CD4-positive, alpha-beta T cell treated with Interleukin-1 beta for 1 hour (primary cell): ENCODE measurements around the gene KHDC4.

ENCODE experiments used
- DNase-seq, 2 donors: peaks; one replicate each; pipeline ENCODE4 v3.0.0-alpha.2; 2020 to 2022

Gene KHDC4

DNA sequence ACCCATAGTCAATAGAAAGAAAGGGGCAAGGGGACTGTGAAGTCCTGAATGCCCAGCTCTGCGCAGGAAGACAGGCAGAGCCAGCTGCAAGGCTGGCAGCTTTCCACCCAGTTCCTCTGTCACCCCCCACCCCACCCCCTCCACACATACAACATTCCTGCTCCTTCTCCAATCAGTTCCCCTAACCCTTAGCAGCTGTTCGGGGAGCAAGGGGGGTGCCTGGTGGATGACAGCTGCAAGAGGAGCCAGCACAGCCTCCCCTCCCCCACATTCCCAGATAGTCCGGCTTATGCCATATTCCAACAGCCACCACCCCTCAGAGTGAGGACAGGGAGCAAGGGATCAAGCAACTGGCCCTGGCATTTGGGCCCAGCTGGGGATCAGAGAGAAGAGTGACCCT is 34.5 kb upstream of the KHDC4 start:
- DNase-seq, result no peak

DNA sequence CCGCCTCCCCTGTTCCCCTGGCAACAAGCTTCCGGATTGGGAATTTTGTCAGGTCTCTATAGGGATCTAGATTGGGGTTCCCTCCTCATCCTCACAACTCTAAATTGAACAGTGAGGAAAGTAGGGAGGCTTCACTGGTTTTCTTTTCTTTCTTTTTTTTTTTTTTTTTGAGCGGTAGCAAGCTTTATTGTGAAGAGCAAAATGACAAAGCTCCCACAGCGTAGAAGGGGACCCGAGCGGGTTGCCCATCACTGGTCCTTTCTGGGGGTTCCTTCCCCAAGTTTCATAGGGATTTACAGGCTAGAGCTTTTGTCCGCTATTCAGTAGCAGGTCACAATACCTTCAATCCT is 33.8 kb upstream of the KHDC4 start:
- no peak for DNase-seq

DNA sequence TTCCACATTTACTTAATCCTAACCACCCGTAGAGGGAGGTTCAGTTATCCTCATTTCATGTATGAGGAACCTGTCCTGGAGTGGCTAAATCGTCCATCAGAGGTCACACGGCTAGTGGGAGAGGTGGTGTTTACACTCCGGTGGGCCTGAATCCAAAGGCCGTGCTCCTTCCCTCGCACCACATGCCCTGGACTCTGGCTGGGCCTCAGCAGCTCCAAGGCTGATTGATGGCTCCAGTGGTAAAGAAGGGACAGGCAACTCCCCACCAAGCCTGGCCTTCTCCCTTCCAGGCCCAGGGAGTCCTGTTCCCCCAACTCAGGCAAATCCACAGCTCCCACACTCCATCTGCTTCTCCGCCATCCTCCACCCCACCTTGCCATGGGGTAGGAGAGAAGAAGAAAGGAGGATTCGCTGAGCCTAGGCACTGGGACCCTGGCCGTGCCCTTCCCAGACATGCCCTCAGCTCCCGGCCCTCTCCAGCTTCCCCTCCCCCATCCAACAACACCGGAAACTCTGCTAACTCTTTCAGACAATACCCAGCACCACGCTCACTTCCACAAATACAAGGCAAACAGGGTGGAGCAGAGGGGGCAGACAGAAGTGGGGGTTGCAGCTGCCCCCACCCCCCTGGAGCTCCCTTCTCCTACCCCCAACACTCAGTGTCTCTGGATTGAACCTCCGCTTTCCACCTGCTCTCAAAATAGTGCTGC is 33.3 kb upstream of the KHDC4 start:
- DNase-seq, result no peak

DNA sequence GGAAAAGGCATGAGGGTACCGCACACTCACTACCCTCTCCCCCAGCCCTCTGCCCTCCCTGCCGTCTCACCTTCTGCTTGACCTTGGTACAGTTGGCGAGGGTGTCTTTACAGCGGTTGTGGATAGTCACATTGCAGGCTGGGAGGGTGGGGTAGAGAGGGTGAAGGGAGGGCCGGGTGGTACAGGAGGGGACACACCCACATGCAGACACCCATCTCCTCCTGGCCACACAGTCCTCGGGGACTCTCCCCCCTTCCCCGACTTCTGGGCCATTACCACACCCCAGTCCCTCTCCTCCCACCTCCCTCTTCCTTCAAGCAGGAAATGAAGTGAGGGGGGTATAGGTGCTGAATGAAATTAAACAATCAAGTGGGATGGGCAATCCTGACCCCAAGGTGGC is 32.5 kb upstream of the KHDC4 start:
- no peak for DNase-seq

DNA sequence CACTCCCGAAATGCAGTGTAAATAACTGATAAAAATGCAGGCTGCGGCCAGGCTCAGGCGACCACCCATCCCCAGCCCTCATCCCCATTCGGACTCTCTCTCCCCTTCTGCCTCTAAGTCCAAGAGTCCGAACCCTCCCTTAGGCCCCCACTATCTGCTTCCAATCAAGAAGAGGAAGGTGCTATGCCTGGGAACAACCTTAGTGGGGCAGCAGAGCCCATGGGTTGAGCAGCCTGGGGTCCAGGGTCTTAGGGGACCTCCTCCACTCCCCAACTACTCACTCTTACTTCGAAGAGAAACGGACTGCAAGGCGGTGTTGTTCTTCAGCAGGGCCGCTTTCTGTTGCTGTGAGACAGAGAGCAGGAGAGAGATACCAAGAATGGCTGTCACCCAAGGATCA is 31.9 kb upstream of the KHDC4 start:
- no peak for DNase-seq

DNA sequence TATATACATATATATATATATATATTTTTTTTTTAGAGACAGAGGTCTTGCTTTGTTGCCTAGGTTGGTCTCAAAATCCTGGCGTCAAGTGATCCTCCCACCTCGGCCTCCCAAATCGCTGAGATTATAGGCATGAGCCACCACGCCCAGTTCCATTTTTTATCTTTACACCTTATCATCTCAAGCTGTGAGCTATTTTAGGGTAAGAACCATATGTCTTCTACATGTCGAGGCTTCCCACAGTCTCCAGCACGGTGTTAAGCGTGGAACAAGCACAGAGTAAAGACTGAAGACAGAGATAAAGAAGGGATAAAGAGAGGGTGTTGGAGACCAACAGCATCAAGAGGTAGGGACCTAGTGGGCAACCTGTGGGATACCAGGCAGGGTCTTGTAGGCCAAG is 30.0 kb upstream of the KHDC4 start:
- no peak for DNase-seq

DNA sequence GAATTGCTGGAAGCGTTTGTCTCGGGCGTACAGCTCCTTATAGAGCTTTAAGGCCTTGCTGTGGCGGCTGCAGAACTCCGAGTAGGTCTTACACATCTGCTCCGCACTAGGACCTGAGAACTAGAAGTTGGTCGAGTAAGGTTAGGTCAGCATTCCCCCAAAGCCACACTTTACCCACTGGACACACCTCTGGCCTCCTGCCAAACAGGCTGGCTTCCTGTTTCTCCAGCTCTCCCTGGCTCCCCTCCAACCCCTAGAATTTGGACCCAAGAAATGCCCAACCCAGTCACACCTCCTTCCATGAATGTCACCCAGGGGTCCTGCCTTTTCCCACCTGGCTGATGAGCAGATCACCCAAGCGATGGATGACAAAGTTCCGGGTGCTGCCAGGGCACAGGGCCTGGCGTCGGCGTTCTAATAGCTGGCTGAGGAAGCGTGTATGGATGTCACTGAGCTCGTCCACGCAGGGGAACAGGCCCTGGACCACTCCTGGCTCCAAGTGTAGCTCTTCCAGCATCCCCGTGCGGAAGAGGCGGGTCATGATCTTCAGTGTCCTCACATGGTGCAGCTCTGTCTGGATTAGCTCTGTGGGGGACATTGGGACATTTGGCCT is 28.5 kb upstream of the KHDC4 start:
- DNase-seq, result no peak

DNA sequence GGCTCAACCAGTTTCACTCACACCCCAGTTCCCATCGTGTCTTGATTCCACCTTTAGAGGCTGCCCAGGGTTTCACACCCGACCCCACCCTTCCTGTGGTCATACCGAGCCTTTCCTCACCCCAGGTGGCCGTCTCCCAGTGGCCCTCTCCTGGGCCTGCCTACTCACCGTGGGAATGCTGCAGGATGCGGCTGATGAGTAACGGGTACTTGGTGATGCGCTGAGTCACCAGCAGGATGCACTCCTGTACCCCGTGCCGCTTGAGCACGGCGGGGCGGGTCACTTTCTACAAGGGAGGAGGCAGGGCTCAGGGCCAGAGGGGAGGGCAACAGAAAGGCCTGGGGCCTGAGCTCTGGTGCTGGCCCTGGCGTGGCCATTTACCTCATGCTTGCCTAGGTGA is 27.7 kb upstream of the KHDC4 start:
- peak in 1 of 2 donors; percentile 61 for DNase-seq

DNA sequence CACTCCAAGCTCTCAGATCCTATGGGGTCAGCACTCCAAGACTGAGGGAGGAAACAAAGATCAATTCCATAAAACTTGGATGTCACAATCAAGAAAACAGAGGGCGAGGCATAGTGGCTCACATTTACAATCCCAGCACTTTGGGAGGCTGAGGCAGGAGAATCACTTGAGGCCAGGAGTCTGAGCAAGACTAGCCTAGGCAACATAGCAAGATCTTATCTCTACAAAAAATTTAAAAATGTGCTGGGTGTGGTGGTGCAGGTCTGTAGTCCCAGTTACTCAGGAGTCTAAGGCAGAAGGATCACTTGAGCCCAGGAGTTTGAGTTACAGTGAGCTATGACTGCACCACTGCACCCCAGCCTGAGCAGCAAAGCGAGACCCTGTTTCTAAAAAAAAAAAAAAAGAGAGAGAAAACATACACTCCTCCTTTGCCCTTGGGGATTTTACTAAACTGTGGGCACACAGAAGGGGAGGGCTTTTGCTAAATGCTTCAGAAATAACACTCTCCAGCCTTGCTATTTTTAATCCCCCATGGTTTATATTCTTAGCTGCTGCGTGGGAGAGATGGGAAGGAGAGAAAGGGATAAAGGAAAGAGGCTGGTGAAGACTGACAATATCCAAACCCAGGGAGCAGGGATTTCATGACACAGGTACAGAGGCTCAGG is 26.0 kb upstream of the KHDC4 start:
- DNase-seq, result no peak

DNA sequence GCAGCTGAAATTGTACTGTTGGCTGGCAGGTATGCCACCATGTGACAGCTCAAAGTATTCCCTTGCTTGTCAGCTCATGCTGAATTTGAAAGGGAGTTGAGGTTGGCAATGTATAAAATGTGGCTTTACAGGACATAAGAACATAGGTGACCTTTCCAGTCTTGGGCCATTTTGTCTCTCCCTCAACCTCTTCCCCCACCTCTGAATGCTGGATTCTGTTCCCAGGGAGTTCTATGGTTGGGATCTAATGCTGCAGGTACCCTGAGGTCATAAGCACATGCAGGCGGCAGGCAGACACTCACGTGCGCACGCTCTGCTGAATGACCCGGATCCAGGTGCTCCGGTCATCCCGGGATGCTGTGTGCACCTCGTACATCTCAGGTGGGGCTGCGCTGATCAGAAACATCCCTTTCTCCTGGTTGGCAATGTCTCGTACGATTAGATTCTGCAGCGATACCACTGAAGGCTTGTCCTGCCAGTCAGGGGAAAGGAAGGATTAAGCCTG is 23.2 kb upstream of the KHDC4 start:
- no peak for DNase-seq

DNA sequence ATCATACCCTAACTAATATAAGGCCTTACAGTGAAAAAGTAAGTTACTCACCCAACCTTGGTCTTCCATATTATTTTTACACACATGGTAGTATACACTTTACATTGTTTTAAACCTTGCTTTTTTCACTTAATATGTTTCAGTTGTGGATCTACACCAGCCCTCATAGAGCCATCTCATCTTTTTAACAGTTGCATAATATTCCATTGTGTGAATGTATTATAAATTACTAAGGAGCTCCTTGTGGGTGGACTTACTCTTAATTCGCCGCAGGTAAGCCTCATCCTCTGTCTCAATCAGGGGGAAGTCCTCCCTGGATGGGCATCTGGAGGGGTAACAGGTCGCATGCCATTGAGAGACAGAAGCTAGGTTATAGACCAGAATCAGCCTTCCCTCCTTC is 20.4 kb upstream of the KHDC4 start:
- no peak for DNase-seq

DNA sequence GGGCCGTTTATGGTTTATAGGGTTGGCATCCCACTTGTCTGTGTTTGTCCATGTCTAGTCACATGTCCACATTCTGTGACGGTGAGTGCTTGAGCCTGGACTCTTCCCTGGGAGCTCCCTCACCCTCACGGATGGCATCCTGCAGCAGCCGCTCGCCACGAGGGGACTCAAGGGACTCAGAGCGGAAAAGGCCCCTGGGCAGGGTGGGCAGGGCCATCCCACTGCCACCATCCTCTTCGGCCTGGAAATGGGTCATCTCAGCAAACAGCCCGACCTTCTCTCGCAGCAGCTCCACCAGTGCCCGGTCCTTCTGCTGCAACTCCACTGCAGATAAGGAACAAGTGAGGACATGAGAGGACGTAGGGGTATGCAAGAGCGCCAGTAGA is 18.3 kb upstream of the KHDC4 start:
- no peak for DNase-seq

DNA sequence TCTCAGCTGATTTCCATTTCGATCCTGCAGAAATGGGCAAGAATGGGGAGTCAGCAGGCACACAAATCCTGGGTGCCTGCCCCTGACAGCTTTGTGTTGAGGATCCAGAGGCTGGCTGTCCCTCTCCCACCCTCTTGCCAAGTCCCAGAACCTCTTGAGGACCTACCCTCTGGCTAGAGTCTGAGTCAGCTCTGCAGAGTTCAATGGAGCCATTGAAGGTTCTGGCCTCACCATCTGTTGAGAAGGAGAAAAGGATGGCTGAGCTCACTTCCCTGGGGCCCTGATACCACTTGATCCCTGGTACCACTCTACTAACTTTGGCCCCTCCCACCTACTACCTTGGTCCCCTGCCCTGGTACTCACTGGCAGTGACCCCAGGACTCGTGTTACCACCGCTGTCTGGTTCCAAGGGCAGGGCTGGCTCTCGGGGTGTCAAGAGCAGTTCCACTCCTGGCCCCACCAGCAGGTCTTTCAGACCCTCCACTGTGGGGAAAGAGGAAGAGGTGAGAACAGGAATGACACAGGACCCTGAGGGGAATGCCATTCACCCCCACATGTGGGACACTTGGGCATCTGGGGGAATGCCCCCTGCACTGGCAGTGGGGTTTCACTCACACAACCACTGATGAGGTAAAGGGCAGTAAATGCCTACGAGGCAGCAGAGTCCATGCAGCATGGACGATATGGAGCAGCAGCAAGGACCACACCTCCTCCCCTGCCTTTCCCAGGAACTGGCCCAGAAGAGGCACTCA is 17.7 kb upstream of the KHDC4 start:
- DNase-seq, result no peak

DNA sequence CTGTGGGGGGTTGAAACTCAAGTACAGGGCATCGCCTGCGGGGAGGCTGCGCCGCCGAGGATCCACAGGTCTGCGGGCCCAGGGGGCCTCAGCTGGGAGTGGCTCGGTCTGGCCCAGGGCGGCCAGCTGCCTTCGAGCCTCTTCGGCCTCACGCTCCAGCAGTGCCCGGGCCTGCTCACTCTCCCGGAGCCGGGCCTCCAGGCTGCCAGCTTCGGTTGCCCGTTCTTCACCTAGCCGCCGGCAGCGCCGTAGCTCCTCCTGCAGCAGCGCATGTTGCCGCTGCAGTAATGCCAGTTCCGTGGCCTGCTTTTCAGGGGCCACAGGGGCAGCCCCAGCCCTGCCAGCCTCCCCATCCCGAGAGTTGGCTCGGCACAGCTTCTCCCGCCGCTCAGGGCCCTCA is 16.6 kb upstream of the KHDC4 start:
- no peak for DNase-seq

DNA sequence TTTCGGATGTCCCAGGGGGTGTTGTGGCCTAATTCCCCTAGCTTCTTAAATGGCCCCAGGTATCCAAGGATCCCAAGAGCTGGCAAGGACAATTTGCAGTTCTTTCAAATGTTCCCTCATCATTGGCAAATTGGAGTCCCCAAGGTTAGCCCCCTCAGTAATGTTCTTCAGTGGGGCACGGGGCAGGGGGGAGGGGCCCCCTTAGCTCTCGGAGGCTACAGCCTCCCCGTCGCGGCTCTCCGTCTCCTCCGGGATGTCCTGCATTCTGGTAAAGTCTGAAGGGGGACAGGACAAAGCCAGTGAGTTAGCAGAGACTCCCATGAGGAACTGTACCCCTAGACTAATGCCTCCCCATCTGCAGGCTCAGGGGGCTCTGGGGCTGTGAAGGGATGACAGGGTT is 13.5 kb upstream of the KHDC4 start:
- DNase-seq, result no peak

DNA sequence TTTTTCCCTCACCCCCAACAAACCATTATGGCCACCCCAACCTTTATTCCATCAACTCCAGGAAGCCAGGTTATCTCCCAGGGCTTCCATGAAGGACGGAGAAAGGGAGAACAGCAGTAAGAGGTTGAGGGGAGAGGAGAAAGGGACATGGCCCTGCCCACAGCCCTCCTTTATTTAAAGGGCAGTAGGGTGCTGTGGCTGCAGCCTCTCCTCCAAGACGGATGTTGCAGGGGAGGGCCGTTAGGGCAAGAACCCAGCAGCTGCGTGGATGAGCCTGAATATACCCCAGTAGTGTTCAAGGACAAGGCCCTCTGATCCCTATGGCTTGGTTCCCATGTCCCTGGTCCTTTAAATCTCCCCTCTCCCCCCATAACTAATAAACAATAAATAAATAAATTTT is 13.1 kb upstream of the KHDC4 start:
- no peak for DNase-seq

DNA sequence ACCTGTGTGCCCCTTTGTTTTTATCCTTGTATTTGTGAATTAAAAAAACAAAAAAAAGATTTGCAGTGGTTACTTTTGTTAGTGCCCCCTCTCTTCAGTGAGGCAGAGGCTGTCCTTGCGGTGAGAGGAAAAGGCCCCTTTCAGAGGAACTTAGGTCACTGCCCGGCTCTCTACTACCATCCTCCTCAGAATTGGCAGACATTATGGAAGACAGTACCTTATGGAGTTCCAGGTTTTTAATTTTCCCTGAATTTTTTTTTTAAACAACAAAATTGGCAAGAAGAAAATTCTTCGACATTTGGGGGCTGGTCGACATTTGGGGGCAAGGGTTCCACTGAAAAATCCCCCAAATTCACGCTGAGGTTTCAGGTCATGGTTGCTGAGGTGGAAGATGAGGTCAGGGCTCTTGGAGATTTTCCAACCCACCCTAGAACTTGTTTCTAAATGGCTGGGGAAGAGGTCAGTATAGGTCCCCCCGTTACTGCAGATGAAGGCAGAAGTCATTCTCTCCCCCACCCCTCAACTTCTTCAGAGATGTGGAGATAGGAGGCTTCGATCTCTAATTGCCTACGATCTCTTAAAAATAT is 12.5 kb upstream of the KHDC4 start:
- no peak for DNase-seq

DNA sequence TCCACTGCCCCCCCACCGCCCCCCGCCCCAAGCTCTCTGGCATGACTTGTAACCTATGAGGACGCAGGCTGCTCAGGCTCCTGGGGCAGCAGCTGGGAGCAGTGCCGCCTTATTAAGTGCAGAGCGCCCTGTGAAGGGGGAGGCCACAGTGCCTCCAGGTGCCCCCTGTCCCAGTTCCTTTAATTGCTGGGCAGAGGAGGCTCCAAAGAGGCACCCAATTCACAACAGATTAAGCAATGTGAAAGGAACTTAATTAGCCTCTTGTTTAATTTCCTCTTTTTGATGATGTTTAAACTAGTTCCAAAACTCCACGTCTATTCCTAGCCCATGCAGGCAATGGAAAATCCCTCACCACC is 10.2 kb upstream of the KHDC4 start:
- DNase-seq, result no peak

DNA sequence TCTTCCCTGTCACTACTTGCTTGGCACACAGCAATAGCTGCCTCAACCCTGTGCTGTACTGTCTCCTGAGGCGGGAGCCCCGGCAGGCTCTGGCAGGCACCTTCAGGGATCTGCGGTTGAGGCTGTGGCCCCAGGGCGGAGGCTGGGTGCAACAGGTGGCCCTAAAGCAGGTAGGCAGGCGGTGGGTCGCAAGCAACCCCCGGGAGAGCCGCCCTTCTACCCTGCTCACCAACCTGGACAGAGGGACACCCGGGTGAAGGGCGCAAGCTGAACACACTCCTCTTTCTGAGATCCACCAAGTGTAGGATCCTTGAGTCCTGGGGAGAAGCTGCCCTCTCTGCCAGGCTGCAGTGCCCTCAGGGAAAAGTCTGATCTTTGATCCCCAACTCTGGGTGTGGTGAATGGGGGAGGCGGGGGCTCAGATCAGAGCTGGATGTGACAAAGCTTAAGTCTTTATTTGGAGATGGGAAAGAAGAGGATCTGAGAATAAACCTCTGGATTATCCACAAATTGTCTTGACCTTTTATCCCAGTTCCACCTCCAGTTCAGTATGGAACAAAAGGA is 8.4 kb upstream of the KHDC4 start:
- no peak for DNase-seq

DNA sequence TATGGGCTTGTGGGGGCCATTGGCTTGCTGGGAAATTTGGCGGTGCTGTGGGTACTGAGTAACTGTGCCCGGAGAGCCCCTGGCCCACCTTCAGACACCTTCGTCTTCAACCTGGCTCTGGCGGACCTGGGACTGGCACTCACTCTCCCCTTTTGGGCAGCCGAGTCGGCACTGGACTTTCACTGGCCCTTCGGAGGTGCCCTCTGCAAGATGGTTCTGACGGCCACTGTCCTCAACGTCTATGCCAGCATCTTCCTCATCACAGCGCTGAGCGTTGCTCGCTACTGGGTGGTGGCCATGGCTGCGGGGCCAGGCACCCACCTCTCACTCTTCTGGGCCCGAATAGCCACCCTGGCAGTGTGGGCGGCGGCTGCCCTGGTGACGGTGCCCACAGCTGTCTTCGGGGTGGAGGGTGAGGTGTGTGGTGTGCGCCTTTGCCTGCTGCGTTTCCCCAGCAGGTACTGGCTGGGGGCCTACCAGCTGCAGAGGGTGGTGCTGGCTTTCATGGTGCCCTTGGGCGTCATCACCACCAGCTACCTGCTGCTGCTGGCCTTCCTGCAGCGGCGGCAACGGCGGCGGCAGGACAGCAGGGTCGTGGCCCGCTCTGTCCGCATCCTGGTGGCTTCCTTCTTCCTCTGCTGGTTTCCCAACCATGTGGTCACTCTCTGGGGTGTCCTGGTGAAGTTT is 7.8 kb upstream of the KHDC4 start:
- no peak for DNase-seq

DNA sequence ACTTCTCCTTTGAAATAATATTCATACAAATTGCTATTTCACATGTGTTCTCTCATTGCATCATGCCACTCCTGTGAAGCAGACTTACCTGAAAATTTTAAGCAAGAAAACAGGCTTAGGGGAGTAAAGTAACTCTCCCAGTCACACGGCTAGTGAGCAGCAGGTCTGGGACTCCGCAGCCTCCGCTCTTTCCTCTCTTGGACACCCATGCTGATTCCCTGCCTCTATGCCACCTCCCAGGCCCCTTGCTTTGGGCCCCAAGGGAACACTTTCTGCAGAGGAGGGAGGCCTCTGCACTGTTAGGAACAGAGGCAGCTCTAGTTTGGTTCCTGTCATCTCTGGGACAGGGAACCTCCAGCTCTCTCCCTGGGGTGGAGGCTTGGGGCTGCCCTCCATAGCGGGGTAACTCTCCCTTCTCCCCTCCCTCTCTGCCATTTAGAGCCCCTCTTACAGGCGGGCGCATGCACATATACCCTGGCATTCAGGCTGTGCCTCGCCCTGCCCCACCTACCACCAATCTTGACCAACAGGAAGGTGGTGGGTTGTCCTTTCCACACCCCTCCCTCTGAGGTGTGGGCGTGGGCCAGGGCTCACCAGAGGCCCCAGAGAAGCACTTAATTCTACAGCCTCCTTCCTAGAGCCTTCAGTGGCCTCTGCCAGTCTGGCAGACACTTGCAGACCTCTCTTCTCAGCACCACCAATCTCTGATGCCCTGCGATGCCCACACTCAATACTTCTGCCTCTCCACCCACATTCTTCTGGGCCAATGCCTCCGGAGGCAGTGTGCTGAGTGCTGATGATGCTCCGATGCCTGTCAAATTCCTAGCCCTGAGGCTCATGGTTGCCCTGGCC is 7.0 kb upstream of the KHDC4 start, which contains the start of gene RXFP4:
Gene RXFP4 (plus strand): TSS at position 646 of the 852 bp plus-strand sequence. CDS start 72 bp downstream, at position 718.
- DNase-seq, result no peak
